HG03520 (cell line): Measurements from ENCODE around the gene EFL1.
"Not testable (repeated sequence)": the region's sequence is repeated elsewhere in the genome, so short reads cannot be mapped to it uniquely, and the experiment has no call there.

Source experiments
- ATAC-seq: cut with Tn5 transposase; IDR thresholded peaks from one replicate; pipeline ENCODE4 v1.9.1; 2021; ENCODE audit warnings: mild to moderate bottlenecking, moderate library complexity; ENCODE audit not compliant: unreplicated experiment

EFL1 gene

DNA sequence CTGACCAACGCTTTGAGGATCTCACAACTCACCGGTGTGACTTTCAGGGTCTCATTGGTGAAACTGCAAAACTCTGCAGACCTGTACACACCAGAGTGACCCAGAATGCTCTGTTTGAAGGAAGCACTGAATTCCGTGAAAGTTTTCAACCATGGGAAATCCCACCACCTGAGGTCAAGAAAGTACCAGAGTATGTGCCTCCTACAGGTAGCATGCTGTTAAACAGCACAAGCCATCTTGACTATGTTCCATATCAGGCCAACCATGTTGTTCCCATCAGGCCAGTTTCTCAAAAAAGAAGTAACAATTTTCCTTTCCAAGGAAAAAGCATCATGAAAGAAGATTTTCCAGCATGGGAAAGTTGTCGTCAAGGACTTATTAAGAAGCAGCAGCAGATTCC lies 19.9 kb upstream of the EFL1 start:
- not testable (repeated sequence) for ATAC-seq

DNA sequence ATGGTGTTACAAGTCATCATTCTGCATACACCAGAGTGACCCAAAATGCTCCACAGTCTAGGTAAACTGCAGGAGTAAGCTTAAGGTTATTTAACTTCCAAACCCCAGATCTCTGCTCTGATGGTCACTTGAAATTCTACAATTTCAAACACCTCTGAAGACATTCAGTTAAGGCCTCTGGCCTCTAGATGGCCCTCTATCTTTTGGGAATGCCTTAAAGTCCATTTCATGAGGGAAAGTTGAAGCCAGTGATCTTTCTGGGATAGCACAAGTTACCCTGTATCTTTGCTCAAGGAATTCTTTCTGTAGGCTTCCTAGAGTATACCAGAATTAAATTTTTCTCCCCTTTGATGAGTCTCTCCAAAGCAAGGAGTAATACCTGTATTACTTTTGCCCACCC lies 18.7 kb upstream of the EFL1 start:
- not testable (repeated sequence) for ATAC-seq

DNA sequence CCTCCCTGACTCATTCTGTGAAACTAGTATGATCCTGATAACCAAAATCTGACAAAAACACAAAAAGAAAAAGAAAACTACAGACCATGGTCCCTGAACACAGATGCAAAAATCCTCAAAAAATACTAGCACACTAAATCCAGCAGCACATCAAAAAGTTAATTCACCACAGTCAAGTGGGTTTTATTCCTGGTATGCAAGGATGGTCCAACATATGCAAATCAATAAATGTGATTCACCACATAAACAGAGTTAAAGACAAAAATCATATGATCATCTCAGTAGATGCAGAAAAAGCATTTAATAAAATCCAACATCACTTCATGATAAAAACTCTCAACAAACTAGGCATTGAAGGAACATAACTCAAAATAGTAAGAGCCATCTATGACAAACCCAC lies 12.9 kb upstream of the EFL1 start:
- ATAC-seq: no peak

DNA sequence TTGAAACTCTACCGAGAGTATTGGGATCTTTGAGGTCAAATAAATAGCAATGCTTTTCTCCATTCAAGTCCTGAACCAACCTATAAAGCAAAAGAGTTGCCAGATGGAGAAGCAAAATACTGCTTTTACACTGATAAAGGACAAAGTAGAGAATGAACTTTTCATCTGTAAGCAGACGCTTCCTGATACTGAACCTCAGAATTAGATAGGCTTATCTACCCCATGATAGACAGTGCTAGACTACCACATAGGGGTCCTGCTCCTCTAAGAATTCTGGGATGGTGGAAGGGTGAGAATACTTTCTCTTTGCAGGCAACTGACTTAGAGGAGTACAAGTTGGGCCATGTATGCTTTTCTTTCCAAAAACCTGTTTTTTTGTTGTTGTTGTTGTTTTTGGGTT lies 9.6 kb upstream of the EFL1 start:
- no peak for ATAC-seq

DNA sequence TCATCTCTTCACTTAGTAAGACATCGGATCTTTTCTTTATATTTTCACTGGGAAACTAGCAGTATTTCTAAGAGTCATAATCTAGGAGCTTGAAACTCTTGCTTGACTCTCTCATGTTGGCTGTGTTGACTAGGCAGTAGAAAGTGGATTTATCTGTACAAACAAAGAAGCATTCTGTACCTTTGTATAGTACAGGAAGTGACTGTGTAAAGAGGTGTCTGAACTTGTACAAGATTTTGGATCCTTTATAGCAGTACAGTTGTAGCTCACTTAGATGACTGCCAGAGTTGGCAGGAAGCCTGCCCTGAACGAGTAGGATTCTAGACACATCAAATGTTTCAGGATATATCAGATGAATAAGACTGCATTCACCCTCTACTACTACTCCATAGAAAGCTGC lies 5.9 kb upstream of the EFL1 start:
- not testable (repeated sequence) for ATAC-seq

DNA sequence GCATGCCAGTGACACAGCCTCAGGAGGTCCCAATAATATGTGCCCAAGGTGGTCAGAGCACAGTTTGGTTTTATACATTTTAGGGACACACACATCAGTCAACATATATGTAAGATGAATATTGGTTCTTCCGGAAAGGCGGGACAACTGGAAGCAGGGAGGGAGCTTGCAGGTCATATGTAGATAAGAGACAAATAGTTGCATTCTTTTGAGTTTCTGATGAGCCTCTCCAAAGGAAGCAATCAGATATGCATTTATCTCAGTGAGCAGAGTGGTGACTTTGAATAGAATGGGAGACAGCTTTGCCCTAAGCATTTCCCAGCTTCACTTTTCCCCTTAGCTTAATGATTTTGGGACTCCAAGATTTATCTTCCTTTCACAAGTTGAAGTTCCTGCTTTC lies 4.6 kb upstream of the EFL1 start:
- not testable (repeated sequence) for ATAC-seq

DNA sequence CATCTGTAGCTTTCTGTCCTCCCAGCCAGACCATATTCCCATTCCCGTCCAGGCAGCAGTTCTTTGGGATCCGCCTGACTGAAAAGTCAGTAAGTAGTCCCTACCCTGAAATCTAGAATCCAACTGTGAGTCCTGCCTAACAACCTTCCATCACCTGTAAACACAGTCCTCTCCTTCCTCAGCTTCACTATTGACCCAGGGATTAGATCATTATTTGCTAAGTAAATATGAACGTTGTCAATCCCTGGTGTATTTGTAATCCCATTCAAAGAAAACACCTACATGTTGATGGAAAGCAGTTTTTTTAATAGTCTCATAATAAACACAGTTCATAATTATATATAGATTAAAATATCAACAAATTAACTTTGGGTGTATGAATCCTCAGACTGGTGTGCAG lies 816 bp upstream of the EFL1 start:
- ATAC-seq: no peak

DNA sequence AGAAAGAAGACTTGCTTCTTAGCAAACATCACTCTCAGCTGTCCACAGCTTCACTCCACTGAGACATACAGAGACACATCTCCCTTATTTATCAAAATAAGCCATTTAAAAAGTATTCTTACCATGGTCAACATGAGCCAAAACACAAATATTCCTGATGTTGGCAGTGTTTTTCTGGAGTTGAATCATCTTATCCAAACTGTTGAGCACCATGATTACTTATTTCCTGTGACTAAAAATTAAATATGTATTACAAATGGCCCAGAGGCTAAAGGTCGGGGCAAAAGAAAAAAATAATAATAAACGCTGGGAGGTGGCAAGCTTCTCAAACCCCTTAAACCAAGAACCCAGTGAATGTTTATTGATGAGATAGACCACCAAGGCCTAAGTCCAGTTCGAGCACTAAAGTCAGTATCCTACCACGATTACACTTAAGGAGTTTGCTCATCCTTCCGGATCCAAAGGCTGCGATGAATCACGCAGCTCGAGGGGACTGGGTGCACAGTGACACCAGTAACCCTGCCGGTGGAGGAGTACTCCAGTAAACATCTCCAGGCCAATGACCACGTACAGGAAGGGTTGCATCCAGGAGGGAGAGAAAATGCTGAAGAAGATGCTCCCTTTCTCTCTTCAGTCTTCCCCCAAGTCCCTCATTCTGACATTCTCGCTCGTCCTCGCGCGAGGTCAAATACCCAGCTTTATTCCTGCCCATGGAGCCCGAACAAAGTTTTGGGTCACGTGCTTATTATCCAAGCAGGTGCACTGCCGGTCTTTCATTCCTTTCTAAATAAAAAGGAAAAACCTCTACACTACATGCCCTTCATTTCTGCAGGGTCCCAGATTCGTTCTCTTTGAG lies 740 bp downstream of the EFL1 start:
- ATAC-seq: peak; percentile 19

DNA sequence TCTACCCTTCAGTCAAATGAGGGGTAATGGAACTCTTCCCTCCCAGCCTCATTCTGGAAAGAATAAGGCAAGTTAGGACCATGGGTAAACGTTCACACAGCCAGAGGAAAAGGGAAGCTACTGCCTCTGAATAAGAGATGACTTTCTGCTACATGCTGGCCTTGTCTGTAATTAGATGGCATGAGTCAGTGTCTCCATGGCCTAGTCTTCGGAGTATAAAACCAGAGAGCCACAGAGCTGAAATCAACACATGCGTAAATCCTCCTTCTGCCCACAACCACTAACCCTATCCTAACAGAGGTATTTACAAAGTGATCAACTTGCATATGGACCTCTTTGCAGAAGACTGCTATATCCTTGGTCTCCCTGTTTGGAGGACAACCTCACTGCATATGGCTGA lies 14.3 kb downstream of the EFL1 start:
- ATAC-seq: not testable (repeated sequence)

DNA sequence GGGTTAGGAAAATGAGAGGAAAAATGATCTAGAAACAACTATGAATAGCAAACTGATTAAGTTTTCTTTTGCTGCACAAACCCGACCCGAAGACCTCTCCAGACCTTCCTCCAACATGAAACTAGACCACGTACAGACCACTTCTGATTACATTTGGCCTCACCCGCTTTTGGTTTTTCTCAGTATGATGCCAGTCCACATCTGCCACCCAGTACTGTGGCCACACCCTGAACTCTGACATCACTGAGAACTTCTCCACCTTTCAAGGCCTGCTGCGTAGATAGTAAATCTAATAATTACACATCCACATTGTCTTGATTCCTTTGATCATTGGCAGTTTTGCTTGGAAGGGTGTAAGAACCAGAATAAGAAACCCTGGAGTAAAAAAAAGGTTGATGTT lies 16.6 kb downstream of the EFL1 start:
- ATAC-seq: not testable (repeated sequence)

DNA sequence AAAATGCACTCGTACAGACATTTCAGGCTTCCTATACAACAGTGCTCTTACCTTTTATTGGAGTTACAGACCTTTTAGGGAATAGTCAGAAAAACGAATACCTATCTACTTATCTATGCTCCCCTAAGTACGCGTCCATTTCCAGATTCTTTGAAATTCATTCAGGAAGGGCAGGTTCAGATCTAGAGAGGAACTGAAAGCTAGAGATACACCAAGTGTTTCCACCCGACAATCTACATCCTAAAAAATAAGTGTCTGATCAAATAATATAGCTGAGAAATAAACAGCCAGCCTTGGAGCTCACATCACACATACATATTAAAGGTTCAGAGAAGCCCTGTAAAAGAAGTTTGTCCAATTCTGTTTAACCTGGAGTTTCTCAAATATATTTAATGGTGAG lies 18.9 kb downstream of the EFL1 start:
- not testable (repeated sequence) for ATAC-seq

DNA sequence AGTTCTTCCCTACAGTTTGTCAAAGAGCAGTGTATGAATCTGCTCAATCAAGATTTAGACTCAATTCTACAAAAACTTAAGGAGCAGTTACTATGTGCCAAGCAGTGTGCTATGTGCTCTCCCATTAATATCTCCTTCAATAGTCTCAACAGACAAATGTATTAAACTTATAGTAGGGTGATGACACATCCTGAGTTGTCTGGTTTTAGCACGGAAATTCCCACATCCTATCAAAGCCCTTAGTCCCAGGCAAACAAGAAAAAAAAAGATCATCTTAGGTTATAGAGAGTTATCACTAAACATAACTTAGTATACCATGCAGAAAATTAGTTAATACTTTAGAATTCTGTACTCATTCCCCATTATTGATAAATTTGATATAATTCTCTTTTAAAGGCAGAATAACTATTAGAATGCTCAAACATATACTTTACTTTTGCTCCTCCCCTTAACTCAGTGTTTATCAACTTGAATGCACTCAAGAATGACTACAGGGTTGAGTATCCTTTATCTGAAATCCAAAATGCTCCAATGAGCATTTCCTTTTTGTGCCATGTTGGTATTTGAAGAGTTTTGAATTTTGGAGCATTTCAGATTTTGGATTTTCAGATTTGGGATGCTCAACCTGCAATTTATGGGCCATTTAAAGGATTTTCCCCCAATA lies 20.6 kb downstream of the EFL1 start:
- not testable (repeated sequence) for ATAC-seq

DNA sequence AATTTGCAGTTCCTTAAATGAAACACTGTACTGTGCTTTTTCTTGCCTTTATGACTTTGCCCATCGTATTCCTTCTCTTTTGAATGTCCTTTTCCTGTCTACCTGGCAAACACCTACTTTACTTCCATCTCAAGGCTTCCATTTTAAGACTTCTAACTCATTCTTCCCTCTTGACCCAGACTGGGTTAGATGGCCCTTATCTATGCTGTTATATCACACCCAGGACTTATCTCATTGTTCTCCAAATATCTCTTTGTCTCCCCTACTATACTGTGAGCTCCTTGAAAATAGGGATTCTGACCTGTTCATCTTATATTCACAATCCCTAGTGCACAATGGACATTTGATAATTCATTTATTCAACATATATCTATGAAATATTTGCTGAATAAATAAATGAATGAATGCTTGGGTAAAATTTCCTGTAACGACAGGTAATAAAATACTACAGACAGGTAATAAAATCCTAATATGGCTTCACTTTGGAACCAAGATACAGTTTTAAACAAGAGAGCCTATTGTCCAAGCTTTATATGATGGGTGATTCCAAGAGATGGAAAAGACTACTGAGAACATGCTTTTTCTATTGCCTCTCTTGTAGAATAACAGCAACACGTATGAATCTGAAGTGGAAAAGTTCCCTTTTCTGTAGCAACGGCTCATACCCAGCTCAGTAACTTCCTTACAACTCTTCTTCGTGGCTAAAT lies 22.7 kb downstream of the EFL1 start:
- no peak for ATAC-seq

DNA sequence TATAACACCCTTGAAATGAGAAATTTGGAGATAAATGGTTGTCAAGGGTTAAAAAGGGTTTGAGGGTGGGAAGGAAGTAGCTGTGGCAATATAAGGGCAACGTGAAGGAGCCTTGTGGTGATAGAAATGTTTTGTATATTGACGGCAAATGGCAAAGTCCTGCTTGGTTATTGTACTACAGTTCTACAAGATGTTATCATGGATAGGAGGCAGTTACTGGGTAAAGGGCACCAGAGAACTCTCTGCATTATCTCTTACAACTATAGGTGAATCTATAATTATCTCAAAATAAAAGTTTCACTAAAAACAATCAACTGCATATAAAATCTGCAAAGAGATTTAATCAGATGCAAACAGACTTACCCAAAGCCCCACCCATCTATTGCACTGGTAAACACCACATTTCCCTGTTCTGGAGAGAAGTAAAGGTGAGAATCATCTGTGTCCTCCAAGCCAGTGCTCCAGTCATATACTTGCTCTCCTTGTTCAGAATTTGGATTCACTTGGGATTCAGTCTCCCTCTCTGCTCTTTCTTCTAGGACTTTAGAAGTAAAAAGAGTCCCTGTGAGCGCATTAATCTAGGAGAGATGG lies 24.5 kb downstream of the EFL1 start:
- not testable (repeated sequence) for ATAC-seq

DNA sequence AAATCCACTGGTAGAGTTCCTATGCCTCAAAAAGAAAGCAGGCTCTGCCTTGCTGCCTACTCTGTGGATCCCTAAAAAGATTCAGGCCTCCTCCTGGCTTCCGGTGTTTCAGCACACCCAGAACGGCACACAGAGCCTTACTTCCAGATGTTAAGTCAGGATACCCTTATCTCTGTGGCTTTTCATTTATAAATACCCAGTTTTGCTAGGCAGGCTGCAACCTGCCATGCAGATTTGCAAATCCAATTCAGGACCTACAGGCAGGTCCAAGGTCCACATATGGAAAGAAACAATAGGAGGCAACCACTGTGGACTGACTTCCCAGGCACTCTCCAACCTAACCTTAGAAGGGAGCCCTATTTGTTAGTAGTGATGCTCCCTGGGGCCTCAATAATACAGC lies 30.7 kb downstream of the EFL1 start:
- no peak for ATAC-seq

DNA sequence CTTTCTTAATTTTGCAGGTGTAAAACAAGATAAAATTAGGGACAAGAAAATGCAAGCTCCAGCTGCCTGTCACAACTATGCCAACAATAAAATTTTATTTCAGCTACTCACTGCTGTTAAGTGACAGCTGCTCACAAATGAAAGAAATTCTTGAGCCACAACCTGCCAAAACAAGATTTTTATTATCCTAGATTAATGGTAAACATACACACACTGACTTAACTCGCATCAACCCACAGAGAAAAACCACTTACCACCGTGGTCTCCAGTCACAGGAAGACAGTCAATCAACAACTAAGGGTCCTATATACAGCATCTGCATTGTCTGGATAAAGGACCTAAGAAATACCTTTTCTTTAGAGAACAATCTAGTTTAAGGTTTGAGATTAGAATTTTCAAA lies 31.3 kb downstream of the EFL1 start:
- no peak for ATAC-seq

DNA sequence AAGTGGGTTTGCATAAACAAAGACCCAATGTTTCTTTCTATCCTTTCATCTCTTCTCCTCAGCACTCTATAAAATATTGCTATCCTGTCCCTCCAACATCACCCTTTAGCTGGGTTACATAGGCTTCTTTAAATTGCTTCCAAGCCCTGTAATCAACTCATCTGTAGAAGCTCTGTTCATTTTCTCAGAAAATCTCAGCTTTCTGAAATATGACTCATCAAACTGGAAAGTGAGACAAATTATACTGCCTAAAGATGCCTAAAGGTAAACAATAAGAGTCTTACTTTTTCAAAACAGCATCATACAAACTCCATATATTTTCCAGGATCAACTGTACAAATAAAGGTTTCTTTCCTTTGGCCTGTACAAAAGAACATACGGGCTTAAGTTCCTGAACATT lies 33.8 kb downstream of the EFL1 start:
- ATAC-seq: no peak

DNA sequence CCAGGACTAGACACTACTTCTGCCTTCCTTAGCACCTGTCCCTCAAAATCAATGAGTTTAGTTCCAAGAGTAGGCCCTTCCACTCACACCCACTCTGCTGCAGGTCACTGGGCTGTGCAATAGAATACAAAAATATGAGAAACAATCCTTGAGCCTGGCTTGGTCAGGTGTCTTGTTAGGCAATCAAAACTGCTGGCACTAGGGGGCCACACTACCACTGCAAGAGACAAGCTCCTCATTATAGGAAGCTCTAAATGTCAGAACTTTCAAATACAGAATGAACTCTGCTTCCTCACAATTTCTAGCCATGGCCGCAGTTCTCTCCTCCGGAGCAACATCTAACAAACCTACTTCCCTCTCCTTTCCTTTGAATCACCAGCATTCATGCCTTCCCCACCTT lies 41.0 kb downstream of the EFL1 start:
- ATAC-seq: not testable (repeated sequence)

DNA sequence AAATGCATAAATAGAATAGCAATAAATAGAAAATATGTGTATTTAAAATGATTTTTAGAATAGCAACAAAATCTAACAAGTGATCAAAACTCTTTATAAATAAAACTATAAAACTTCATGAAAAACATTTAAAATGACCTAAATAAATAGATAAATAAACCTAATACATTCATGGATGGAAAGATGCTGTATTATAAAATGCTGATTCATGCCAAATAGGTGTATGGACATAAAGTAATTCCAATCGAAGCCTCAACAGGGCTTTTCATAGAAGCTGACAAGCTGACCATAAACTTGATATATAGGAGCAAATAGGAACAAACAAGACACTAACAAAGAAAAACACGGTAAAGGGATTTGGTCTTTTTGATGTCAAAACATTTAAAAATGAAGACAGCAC lies 46.4 kb downstream of the EFL1 start:
- not testable (repeated sequence) for ATAC-seq

DNA sequence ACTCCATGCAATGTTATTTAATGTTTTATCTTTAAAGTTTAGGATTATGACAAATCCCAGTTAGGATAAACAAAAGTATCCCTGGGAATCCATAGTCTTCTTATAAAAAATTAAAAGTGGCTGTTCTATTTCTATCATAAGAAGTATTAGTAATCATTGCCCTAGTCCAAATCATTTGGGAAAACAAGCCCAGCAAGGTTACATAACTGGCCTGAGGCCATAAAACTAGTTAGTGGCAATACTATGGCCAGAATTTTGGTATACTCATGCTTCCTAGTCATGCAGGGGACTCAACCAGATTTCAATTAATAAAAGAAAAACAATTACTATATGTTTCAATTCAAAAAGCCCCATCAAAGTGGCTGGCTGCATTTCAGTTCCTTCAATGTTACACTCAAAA lies 50.3 kb downstream of the EFL1 start:
- ATAC-seq: not testable (repeated sequence)

DNA sequence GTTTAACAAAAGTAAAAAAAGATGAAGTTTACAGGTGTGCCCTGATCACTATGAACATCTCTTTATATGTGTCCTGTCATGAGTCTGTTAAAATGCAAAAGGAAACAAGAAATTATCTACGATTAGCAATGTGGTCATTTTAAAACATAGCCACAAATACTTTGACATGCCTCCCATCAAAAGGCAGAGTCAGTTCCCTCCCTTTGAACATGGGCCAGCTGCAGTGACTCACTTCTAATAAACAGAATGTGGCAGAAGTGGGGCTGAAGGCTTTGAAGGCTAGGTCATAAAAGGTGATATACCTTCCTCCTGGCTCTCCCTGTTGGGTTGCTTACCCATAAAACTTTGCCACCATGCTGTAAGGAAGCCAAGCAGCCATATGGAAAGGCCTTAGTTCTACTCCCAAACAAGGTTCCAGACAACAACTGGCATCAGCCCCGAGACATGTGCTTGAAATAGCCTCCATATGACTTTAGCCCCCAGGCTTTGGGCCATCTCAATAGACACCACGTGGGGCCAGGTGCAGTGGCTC lies 52.4 kb downstream of the EFL1 start:
- not testable (repeated sequence) for ATAC-seq
